MCF 10A (cell line): Measurements from ENCODE around the gene VAMP7. TPM values are rescaled to one million over a fixed set of nuclear protein-coding genes. Genes with fewer than 3 reads are reported as not detected.
"Not testable (repeated sequence)": the region's sequence is repeated elsewhere in the genome, so short reads cannot be mapped to it uniquely, and the experiment has no call there.

Experiments
- Bru-seq: library from RNA; stranded (reverse); fragments of 400-500 nt; gene quantifications from one replicate; lab custom pipeline; 2021; lab: Mats Ljungman, UMichigan
- BruChase-seq, 2 experiments: library from RNA; stranded (reverse); fragments of 400-500 nt; gene quantifications; one replicate each; lab custom pipeline; 2021; lab: Mats Ljungman, UMichigan
- BruUV-seq: library from RNA; stranded (reverse); fragments of 400-500 nt; replicated peaks from 2 replicates; lab custom pipeline; 2021; lab: Mats Ljungman, UMichigan
- CTCF ChIA-PET: fragments of 300-600 bp; sonication (Branson Sonifier 250); formaldehyde crosslinking; extraction: SDS; loops from one replicate; lab custom pipeline; 2021; ENCODE audit warnings: antibody characterized with exemption, inconsistent platforms; lab: Yijun Ruan, JAX
- POLR2A ChIA-PET: fragments of 300-600, 350-650 bp; sonication (Branson Sonifier 250); formaldehyde crosslinking; extraction: SDS; loops from one replicate; lab custom pipeline; 2020; ENCODE audit warnings: antibody characterized with exemption, inconsistent platforms; lab: Yijun Ruan, JAX
- DNase-seq: peaks from one replicate; pipeline ENCODE4 v3.0.0-alpha.2; 2018; ENCODE audit not compliant: unreplicated experiment
- H3K27ac Mint-ChIP-seq: one replicate; pipeline ENCODE4 v1.8.0; 2022; ENCODE audit warnings: mild to moderate bottlenecking, low read depth, mixed read lengths; ENCODE audit not compliant: unreplicated experiment
- H3K27me3 Mint-ChIP-seq: one replicate; pipeline ENCODE4 v1.8.0; 2022; ENCODE audit warnings: mixed read lengths; ENCODE audit not compliant: insufficient read depth, unreplicated experiment
- H3K36me3 Mint-ChIP-seq: one replicate; pipeline ENCODE4 v1.8.0; 2022; ENCODE audit warnings: mild to moderate bottlenecking, moderate library complexity, mixed read lengths; ENCODE audit not compliant: insufficient read depth, unreplicated experiment
- H3K4me1 Mint-ChIP-seq: one replicate; pipeline ENCODE4 v1.8.0; 2022; ENCODE audit warnings: mixed read lengths; ENCODE audit not compliant: insufficient read depth, unreplicated experiment
- H3K4me3 Mint-ChIP-seq: one replicate; pipeline ENCODE4 v1.8.0; 2022; ENCODE audit warnings: mild to moderate bottlenecking, moderate library complexity, mixed read lengths; ENCODE audit not compliant: unreplicated experiment
- H3K9me3 Mint-ChIP-seq: one replicate; pipeline ENCODE4 v1.8.0; 2022; ENCODE audit warnings: mixed read lengths; ENCODE audit not compliant: unreplicated experiment
- CTCF ChIP-seq: fragments of 200-600 bp; IDR thresholded peaks from one replicate; pipeline ENCODE4 v1.8.0; 2022; ENCODE audit warnings: antibody characterized with exemption, mild to moderate bottlenecking; ENCODE audit not compliant: unreplicated experiment
- intact Hi-C: fragments of 100-400 bp; cut with micrococcal nuclease; formaldehyde crosslinking; loops from 2 replicates; pipeline ENCODE4 v1.14.1; 2022
- long read RNA-seq: library from polyadenylated mRNA; stranded (forward); transcript quantifications from one replicate; pipeline ENCODE4 v2.0.0, GENCODE V29; 2022
- total RNA-seq: library from RNA; stranded (reverse); gene quantifications from 2 replicates; pipeline ENCODE4 v1.2.3, GENCODE V29; 2022

VAMP7 gene
- 44.6 and 46.1 TPM in 2 replicates for total RNA-seq
- Bru-seq, nascent RNA: percentile 72 among the genes with signal in this experiment
- percentile 76 among the genes with signal in this experiment for BruChase-seq, experiment 1, labeled RNA remaining after a 6-hour chase
- BruChase-seq, experiment 2, labeled RNA remaining after a 2-hour chase: percentile 72 among the genes with signal in this experiment
- long read RNA-seq, transcript VAMP7-201 (7 exons, 2,496 nt): minor isoform, 7 of 155 reads
- long read RNA-seq, transcript VAMP7-202 (8 exons, 2,646 nt): major isoform, 121 of 155 reads
- long read RNA-seq, partial matches to known transcripts: 2 of 155 reads
- long read RNA-seq, other reads (novel, unspliced or antisense): 17 of 155 reads

GRCh38 chrX:155881158-155881993 is at the start of gene VAMP7:
Gene VAMP7 (plus strand): TSS chrX:155881345. CDS start chrX:155889467, 8,122 bp downstream.
- no peak for TF ChIP-seq CTCF
- ChIA-PET POLR2A (no interaction called here), CTCF (no interaction called here)
- peaks cover 6% of the 10 kb centered on the region for H3K36me3 Mint-ChIP-seq
- H3K9me3 Mint-ChIP-seq: peaks cover 9% of the 10 kb centered on the region
- peak within 1 kb of the TSS; percentile 94 for H3K27ac Mint-ChIP-seq
- peak within 1 kb of the TSS; percentile 80 for H3K4me3 Mint-ChIP-seq
- H3K27me3 Mint-ChIP-seq: no peaks in the 10 kb centered on the region
- BruUV-seq: TSS peak; percentile 50
- peak; percentile 87 for DNase-seq
- intact Hi-C loops: no loop called here
- peaks cover 13% of the 10 kb centered on the region for H3K4me1 Mint-ChIP-seq

- H3K4me1 Mint-ChIP-seq: no peaks in the 10 kb centered on the region
- no peaks in the 10 kb centered on the region for H3K36me3 Mint-ChIP-seq
- H3K9me3 Mint-ChIP-seq: peaks cover 12% of the 10 kb centered on the region
- ChIA-PET POLR2A (no interaction called here), CTCF (no interaction called here)
- H3K4me3 Mint-ChIP-seq: no peak overlapping the region
- intact Hi-C loops: no loop called here
- BruUV-seq: no TSS peak
- DNase-seq: no peak
- no peak overlapping the region for H3K27ac Mint-ChIP-seq
- TF ChIP-seq CTCF: no peak
- H3K27me3 Mint-ChIP-seq: no peaks in the 10 kb centered on the region
These were observed 39.9 kb upstream of the VAMP7 start for GRCh38 chrX:155841232-155841631.

- H3K4me3 Mint-ChIP-seq, H3K27ac Mint-ChIP-seq, POLR2A ChIA-PET, CTCF ChIA-PET, H3K36me3 Mint-ChIP-seq, BruUV-seq, DNase-seq, H3K4me1 Mint-ChIP-seq, H3K27me3 Mint-ChIP-seq, intact Hi-C loops: not testable (repeated sequence)
- peaks cover 14% of the 10 kb centered on the region for H3K9me3 Mint-ChIP-seq
These were observed 29.4 kb upstream of the VAMP7 start for GRCh38 chrX:155851786-155852185.

GRCh38 chrX:155857561-155857960 is 23.6 kb upstream of the VAMP7 start:
- no peaks in the 10 kb centered on the region for H3K36me3 Mint-ChIP-seq
- no peaks in the 10 kb centered on the region for H3K27me3 Mint-ChIP-seq
- H3K4me3 Mint-ChIP-seq: no peak overlapping the region
- intact Hi-C loops: loop anchor here (5.0 kb wide), 1 partner anchor 640 kb away; the partner anchor contains the start of gene VBP1
- peaks cover 5% of the 10 kb centered on the region for H3K4me1 Mint-ChIP-seq
- BruUV-seq: no TSS peak
- peaks cover 8% of the 10 kb centered on the region for H3K9me3 Mint-ChIP-seq
- peak; percentile 50 for DNase-seq
- ChIA-PET POLR2A (no interaction called here), CTCF (no interaction called here)
- TF ChIP-seq CTCF: peak; percentile 32
- no peak overlapping the region for H3K27ac Mint-ChIP-seq
